Measurements from ENCODE around the gene SYNGR2.

SYNGR2 gene

GRCh38 chr17:78128551-78129350 lies 39.6 kb upstream of the SYNGR2 start, which contains the start of gene TMC6:
TMC6 (minus strand) TSS chr17:78128755; CDS start chr17:78126832, 1,923 bp downstream.
- Histone ChIP-seq H3K9ac (peak within 1 kb of the TSS; percentile 69), H2AFZ (ENCODE audit: low read depth) (peak within 1 kb of the TSS; percentile 58), H3K4me1 (ENCODE audit: low read depth, poor library complexity, severe bottlenecking) (peaks cover 46% of the 10 kb centered on the region), H3K79me2 (ENCODE audit: insufficient read depth, low read depth) (peaks cover 50% of the 10 kb centered on the region), H3K36me3 (ENCODE audit: insufficient read depth) (no peaks in the 10 kb centered on the region), H4K20me1 (ENCODE audit: insufficient read depth) (no peaks in the 10 kb centered on the region), H3K4me2 (peak within 1 kb of the TSS; percentile 97), H3K27me3 (ENCODE audit: insufficient read depth, low read depth) (no peaks in the 10 kb centered on the region), H3K27ac (peak within 1 kb of the TSS; percentile 68), H3K4me3 (IDR thresholded peaks at IDR 0.05; ENCODE audit: insufficient read depth, low read depth, low read length) (no peak within 1 kb of the TSS)
- no peak for TF ChIP-seq CTCF (conservative IDR thresholded peaks at IDR 0.05; ENCODE audit: low read depth, low read length)

GRCh38 chr17:78129351-78130089 lies 38.9 kb upstream of the SYNGR2 start:
- H3K4me3 ChIP-seq (IDR thresholded peaks at IDR 0.05; ENCODE audit: insufficient read depth, low read depth, low read length): no peak overlapping the region
- H3K79me2 ChIP-seq (ENCODE audit: insufficient read depth, low read depth): peaks cover 50% of the 10 kb centered on the region
- TF ChIP-seq CTCF (conservative IDR thresholded peaks at IDR 0.05; ENCODE audit: low read depth, low read length): no peak
- no peaks in the 10 kb centered on the region for H4K20me1 ChIP-seq (ENCODE audit: insufficient read depth)
- H3K9ac ChIP-seq: peak overlapping the region; percentile 73; the same call in 1 of the 2 replicates
- H3K27ac ChIP-seq: peak overlapping the region; percentile 68
- peaks cover 46% of the 10 kb centered on the region for H3K4me1 ChIP-seq (ENCODE audit: low read depth, poor library complexity, severe bottlenecking)
- no peaks in the 10 kb centered on the region for H3K27me3 ChIP-seq (ENCODE audit: insufficient read depth, low read depth)
- H3K36me3 ChIP-seq (ENCODE audit: insufficient read depth): no peaks in the 10 kb centered on the region; the same call in 1 of the 2 replicates
- H2AFZ ChIP-seq (ENCODE audit: low read depth): peak overlapping the region; percentile 58; the same call in 1 of the 2 replicates
- H3K4me2 ChIP-seq: peak overlapping the region; percentile 93

- Histone ChIP-seq H3K4me1 (ENCODE audit: low read depth, poor library complexity, severe bottlenecking) (peaks cover 46% of the 10 kb centered on the region), H3K4me3 (IDR thresholded peaks at IDR 0.05; ENCODE audit: insufficient read depth, low read depth, low read length) (no peak overlapping the region), H3K27me3 (ENCODE audit: insufficient read depth, low read depth) (no peaks in the 10 kb centered on the region), H3K36me3 (ENCODE audit: insufficient read depth) (no peaks in the 10 kb centered on the region; the same call in 1 of the 2 replicates), H2AFZ (ENCODE audit: low read depth) (no peak overlapping the region), H3K4me2 (peak overlapping the region; percentile 93), H3K9ac (peak overlapping the region; percentile 73), H3K79me2 (ENCODE audit: insufficient read depth, low read depth) (peaks cover 50% of the 10 kb centered on the region), H3K27ac (peak overlapping the region; percentile 68), H4K20me1 (ENCODE audit: insufficient read depth) (no peaks in the 10 kb centered on the region)
- no peak for TF ChIP-seq CTCF (conservative IDR thresholded peaks at IDR 0.05; ENCODE audit: low read depth, low read length)
Measured at GRCh38 chr17:78130090-78130436, 38.3 kb upstream of the SYNGR2 start.

GRCh38 chr17:78130437-78131101 lies 37.8 kb upstream of the SYNGR2 start, which contains the start of gene TMC8:
TMC8 (plus strand) TSS chr17:78130771; CDS start chr17:78131589, 818 bp downstream.
- TF ChIP-seq CTCF (conservative IDR thresholded peaks at IDR 0.05; ENCODE audit: low read depth, low read length): no peak
- Histone ChIP-seq H3K9ac (peak within 1 kb of the TSS; percentile 73), H3K36me3 (ENCODE audit: insufficient read depth) (no peaks in the 10 kb centered on the region; the same call in 1 of the 2 replicates), H3K4me3 (IDR thresholded peaks at IDR 0.05; ENCODE audit: insufficient read depth, low read depth, low read length) (peak within 1 kb of the TSS; percentile 66), H3K4me1 (ENCODE audit: low read depth, poor library complexity, severe bottlenecking) (peaks cover 49% of the 10 kb centered on the region), H3K27me3 (ENCODE audit: insufficient read depth, low read depth) (no peaks in the 10 kb centered on the region), H3K27ac (peak within 1 kb of the TSS; percentile 68), H4K20me1 (ENCODE audit: insufficient read depth) (no peaks in the 10 kb centered on the region), H3K4me2 (peak within 1 kb of the TSS; percentile 93), H3K79me2 (ENCODE audit: insufficient read depth, low read depth) (peaks cover 50% of the 10 kb centered on the region), H2AFZ (ENCODE audit: low read depth) (peak within 1 kb of the TSS; percentile 20; the same call in 1 of the 2 replicates)
